Effector memory CD8-positive, alpha-beta T cell (primary cell): ENCODE data around the gene TMEM156.
"Not testable (repeated sequence)": the region's sequence is repeated elsewhere in the genome, so short reads cannot be mapped to it uniquely, and the experiment has no call there.

ENCODE experiments used
- ATAC-seq: fragments of 150-1000 bp; cut with Tn5 transposase; replicated peaks from 2 replicates; pipeline ENCODE4 v1.10.0; 2021; ENCODE audit warnings: mild to moderate bottlenecking, moderate library complexity
- DNase-seq, 3 experiments: peaks; one replicate each; pipeline ENCODE4 v3.0.0; 2021
- H3K27ac Mint-ChIP-seq, 2 donors: one replicate each; pipeline ENCODE4 v1.8.0; 2022; ENCODE audit warnings: mild to moderate bottlenecking in 2 of 2, mixed read lengths in 2 of 2, moderate library complexity in 2 of 2
- H3K27me3 Mint-ChIP-seq, 2 donors: one replicate each; pipeline ENCODE4 v1.8.0; 2022; ENCODE audit warnings: mixed read lengths in 2 of 2
- H3K36me3 Mint-ChIP-seq: one replicate; pipeline ENCODE4 v1.8.0; 2022; ENCODE audit warnings: mild to moderate bottlenecking, moderate library complexity, mixed read lengths; ENCODE audit not compliant: insufficient read depth
- H3K4me1 Mint-ChIP-seq, 2 donors: one replicate each; pipeline ENCODE4 v1.8.0; 2022; ENCODE audit warnings: low read depth in 2 of 2, mixed read lengths in 2 of 2
- H3K4me3 Mint-ChIP-seq, 2 donors: one replicate each; pipeline ENCODE4 v1.8.0; 2022; ENCODE audit warnings: mild to moderate bottlenecking in 2 of 2, mixed read lengths in 2 of 2, moderate library complexity in 2 of 2
- H3K9me3 Mint-ChIP-seq, 2 donors: one replicate each; pipeline ENCODE4 v1.8.0; 2022; ENCODE audit warnings: mixed read lengths in 2 of 2

Gene TMEM156

GRCh38 chr4:38980903-38981676 lies 51.1 kb downstream of the TMEM156 start:
- H3K36me3 Mint-ChIP-seq: peaks cover 12% of the 10 kb centered on the region
- H3K27me3 Mint-ChIP-seq: no peaks in the 10 kb centered on the region
- ATAC-seq (no peak), DNase-seq (no peak)
- H3K9me3 Mint-ChIP-seq: no peaks in the 10 kb centered on the region
- no peak overlapping the region for H3K4me3 Mint-ChIP-seq
- peaks cover 0 to 2% of the 10 kb centered on the region in 2 donors for H3K4me1 Mint-ChIP-seq
- no peak overlapping the region for H3K27ac Mint-ChIP-seq

- no peak overlapping the region for H3K4me3 Mint-ChIP-seq
- no peaks in the 10 kb centered on the region for H3K27me3 Mint-ChIP-seq
- no peak for DNase-seq
- H3K9me3 Mint-ChIP-seq: no peaks in the 10 kb centered on the region
- peaks cover 0 to 2% of the 10 kb centered on the region in 2 donors for H3K4me1 Mint-ChIP-seq
- no peak overlapping the region for H3K27ac Mint-ChIP-seq
- ATAC-seq: no peak
- peaks cover 6% of the 10 kb centered on the region for H3K36me3 Mint-ChIP-seq
Observed at GRCh38 chr4:38979511-38980230, 52.5 kb downstream of the TMEM156 start.

DNA sequence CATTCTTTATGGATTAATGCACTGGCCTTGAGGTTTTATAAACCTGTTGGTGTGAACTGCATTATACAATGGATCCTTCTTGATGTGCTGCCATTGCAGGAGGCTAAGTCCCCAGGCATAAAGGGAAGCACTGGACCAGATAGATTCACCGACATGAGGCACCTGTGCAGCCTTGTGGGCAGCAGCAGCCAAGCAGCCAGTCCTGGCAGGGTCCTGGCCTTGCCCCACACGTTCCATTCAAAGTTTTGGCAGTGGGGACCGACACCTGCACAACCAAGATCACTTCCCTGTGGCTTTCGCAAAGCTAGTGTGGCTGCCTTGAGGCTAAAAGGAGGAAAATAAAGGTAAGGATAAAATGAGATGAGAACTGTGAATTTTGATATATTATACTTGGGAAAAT lies 53.1 kb downstream of the TMEM156 start:
- peaks cover 0 to 2% of the 10 kb centered on the region in 2 donors for H3K4me1 Mint-ChIP-seq
- H3K27ac Mint-ChIP-seq: no peak overlapping the region
- ATAC-seq: no peak
- no peak overlapping the region for H3K4me3 Mint-ChIP-seq
- H3K36me3 Mint-ChIP-seq: peaks cover 6% of the 10 kb centered on the region
- no peaks in the 10 kb centered on the region for H3K27me3 Mint-ChIP-seq
- no peaks in the 10 kb centered on the region for H3K9me3 Mint-ChIP-seq
- DNase-seq: no peak

DNA sequence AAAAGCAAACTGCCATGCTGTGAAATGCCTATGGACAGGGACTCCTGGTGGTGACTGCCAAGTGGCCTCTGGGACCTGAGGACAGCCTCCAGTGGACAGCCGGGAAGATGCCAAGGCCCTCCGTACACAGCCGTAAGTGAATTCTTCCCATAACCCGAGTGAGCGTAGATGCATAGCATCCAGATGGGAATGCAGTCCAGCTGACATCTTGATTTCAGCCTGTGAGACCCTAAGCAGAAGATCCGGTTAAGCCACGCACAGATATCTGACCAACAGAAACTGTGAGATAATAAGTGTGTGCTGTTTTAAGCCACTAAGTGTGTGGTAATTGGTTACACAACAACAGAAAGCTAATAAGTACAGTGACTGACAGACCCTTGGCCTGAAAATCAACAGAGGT lies 55.9 kb downstream of the TMEM156 start:
- Mint-ChIP-seq H3K4me3 (no peak overlapping the region), H3K27ac (no peak overlapping the region), H3K27me3 (no peaks in the 10 kb centered on the region), H3K4me1 (peaks cover 0 to 2% of the 10 kb centered on the region in 2 donors), H3K9me3 (no peaks in the 10 kb centered on the region), H3K36me3 (no peaks in the 10 kb centered on the region)
- ATAC-seq (no peak), DNase-seq (no peak)

- H3K9me3 Mint-ChIP-seq: no peaks in the 10 kb centered on the region
- peaks cover 18% of the 10 kb centered on the region for H3K36me3 Mint-ChIP-seq
- H3K4me3 Mint-ChIP-seq: no peak overlapping the region
- H3K4me1 Mint-ChIP-seq: no peaks in the 10 kb centered on the region
- no peaks in the 10 kb centered on the region for H3K27me3 Mint-ChIP-seq
- H3K27ac Mint-ChIP-seq: peak overlapping the region in 1 of 2 donors; percentile 1
- DNase-seq (no peak), ATAC-seq (no peak)
Observed at GRCh38 chr4:38968668-38969067, 63.5 kb downstream of the TMEM156 start.

DNA sequence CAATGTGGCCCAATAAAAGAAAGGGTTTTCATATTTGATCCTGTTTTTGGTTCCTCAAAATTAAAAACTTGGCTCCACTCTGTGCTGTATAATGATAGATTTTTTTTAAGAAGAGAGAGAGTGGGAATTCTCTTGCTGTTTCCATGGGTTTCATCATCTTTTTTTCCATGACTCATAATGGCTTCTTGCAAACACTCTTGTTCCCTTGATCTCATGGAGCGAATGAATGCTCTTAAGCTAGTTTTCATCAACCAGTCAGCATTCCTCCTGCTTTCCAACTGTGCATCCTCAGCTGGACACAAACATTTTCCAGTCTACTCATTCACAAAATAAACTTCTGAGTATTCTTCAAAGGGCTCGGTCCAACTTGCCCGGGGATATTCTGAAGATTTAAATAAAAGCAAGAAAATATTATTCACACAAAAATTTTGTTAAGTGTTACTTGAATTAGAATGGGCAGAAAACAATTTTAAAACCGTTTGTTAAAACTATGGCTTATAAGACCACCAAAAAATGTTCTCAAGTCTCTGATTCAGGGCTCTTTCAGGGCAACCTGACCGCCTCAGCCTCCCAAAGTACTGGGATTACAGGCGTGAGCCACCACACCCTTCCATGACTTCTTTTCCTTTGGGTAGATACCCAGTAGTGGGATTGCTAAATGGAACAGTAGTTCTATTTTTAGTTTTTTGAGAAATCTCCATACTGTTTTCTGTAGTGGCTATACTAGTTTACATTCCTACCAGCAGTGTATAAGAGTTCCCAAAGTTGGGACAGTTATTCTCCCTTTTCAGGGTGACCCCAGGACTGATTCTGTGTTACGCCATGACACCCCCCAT lies 64.7 kb downstream of the TMEM156 start:
- no peaks in the 10 kb centered on the region for H3K4me1 Mint-ChIP-seq
- no peak for DNase-seq
- ATAC-seq: no peak
- no peak overlapping the region for H3K4me3 Mint-ChIP-seq
- no peaks in the 10 kb centered on the region for H3K27me3 Mint-ChIP-seq
- no peaks in the 10 kb centered on the region for H3K9me3 Mint-ChIP-seq
- H3K36me3 Mint-ChIP-seq: peaks cover 18% of the 10 kb centered on the region
- peak overlapping the region in 1 of 2 donors; percentile 16 for H3K27ac Mint-ChIP-seq

- Mint-ChIP-seq H3K4me3 (no peak overlapping the region), H3K4me1 (no peaks in the 10 kb centered on the region), H3K9me3 (peaks cover 2 to 6% of the 10 kb centered on the region in 2 donors), H3K27me3 (no peaks in the 10 kb centered on the region), H3K27ac (no peak overlapping the region), H3K36me3 (peaks cover 18% of the 10 kb centered on the region)
- no peak for ATAC-seq
- no peak for DNase-seq
Observed at GRCh38 chr4:38965866-38966265, 66.3 kb downstream of the TMEM156 start.

DNA sequence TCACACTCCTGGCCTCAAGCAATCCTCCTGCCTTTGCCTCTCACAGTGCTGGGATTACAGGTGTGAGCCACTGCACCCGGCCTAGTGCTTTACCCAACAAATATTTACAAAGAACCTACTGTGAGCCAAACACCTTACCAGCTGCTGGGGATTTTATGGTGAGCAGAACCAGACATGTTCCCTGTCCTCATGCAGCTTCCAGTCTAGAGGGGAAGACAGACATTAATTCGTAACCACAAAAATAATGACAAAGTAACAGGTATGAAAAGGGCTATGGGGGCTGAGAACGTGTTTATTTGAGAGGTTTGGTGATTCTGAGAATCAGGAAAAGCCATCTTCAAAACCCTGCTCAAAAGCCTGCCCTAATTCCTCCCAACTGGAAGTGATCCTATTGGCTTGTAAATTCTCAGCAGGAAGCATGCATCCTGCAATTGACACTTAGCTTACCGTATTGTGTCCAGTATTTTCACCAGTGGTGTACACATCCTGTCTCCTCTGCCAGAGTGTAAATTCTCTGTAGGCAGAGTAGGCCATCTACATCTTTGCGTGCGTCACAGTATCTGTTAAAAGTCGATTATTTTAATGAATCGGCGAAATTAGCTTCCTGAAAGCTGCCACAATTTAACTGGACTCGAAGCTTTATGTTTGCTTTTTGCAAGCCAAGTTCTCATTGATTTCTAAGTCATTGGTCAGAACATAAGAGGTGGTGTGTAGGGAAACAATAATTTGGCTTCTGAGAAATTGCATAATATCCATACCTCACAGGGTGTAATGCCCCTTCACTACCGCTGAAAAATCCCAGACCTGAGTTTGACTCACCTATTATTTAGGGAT lies 67.0 kb downstream of the TMEM156 start:
- Mint-ChIP-seq H3K9me3 (peaks cover 2 to 6% of the 10 kb centered on the region in 2 donors), H3K4me3 (no peak overlapping the region), H3K4me1 (no peaks in the 10 kb centered on the region), H3K36me3 (peaks cover 14% of the 10 kb centered on the region), H3K27me3 (no peaks in the 10 kb centered on the region), H3K27ac (no peak overlapping the region)
- ATAC-seq (no peak), DNase-seq (no peak)

DNA sequence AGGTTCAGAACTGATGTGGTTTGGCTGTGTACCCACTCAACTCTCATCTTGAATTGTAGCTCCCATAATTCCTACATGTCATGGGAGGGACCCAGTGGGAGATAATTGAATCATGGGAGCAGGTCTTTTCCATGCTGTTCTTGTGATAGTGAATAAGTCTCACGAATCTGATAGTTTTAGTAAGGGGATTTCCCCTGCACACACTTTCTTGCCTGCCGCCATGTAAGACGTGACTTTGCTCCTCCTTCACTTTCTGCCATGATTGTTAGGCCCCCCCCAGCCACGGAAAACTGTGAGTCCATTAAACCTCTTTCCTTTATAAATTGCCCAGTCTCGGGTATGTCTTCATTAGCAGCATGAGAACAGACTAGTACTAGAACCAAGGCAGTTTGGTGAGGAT lies 73.0 kb downstream of the TMEM156 start:
- not testable (repeated sequence) for H3K36me3 Mint-ChIP-seq, H3K4me1 Mint-ChIP-seq, ATAC-seq, H3K4me3 Mint-ChIP-seq, H3K27ac Mint-ChIP-seq, DNase-seq, H3K9me3 Mint-ChIP-seq
- peaks cover 20 to 21% of the 10 kb centered on the region in 2 donors for H3K27me3 Mint-ChIP-seq

- Mint-ChIP-seq H3K4me1 (no peaks in the 10 kb centered on the region), H3K4me3 (no peak overlapping the region), H3K27me3 (peaks cover 25 to 27% of the 10 kb centered on the region in 2 donors), H3K27ac (no peak overlapping the region), H3K36me3 (no peaks in the 10 kb centered on the region), H3K9me3 (peaks cover 2 to 6% of the 10 kb centered on the region in 2 donors)
- no peak for ATAC-seq
- DNase-seq: no peak
Observed at GRCh38 chr4:38958453-38959190, 73.6 kb downstream of the TMEM156 start.

DNA sequence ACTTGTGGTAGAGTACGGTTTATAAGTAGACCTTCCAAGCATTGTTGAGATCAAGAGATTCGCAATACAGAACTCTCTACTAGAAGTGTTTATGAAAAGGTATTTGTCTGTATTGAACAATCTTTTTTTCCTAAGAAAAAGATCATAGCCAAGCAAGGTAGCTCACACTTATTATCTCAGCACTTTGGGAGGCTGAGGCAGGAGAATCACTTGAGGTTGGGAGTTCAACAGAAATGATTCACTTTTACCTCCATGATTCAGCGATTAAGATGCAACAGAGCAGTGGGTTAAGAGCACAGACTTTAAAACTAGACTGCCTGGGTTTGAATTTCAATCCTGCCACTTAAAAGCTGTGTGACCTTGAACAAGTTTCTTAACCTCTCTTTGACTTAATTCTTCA lies 74.3 kb downstream of the TMEM156 start:
- Mint-ChIP-seq H3K4me1 (no peaks in the 10 kb centered on the region), H3K27me3 (peaks cover 30 to 33% of the 10 kb centered on the region in 2 donors), H3K36me3 (no peaks in the 10 kb centered on the region), H3K4me3 (no peak overlapping the region), H3K27ac (no peak overlapping the region), H3K9me3 (peaks cover 2 to 6% of the 10 kb centered on the region in 2 donors)
- DNase-seq (no peak), ATAC-seq (no peak)

- Mint-ChIP-seq H3K4me3 (no peak overlapping the region), H3K9me3 (peaks cover 2 to 6% of the 10 kb centered on the region in 2 donors), H3K27me3 (peaks cover 30 to 33% of the 10 kb centered on the region in 2 donors), H3K4me1 (no peaks in the 10 kb centered on the region), H3K36me3 (no peaks in the 10 kb centered on the region), H3K27ac (no peak overlapping the region)
- ATAC-seq (no peak), DNase-seq (no peak)
Observed at GRCh38 chr4:38957261-38957815, 74.9 kb downstream of the TMEM156 start.
